HepG2 (cell line): ENCODE results near the gene TMEM229B. TPM values are rescaled to one million over a fixed set of nuclear protein-coding genes. Genes with fewer than 3 reads are reported as not detected.

Experiments used
- ATAC-seq: fragments of 200-7000 bp; cut with Tn5 transposase; 3 replicates; pipeline ENCODE4 v1.9.1; 2020; ENCODE audit warnings: mild to moderate bottlenecking, moderate library complexity
- BruUV-seq: library from RNA; stranded (reverse); fragments of 400-500 nt; replicated peaks from 2 replicates; lab custom pipeline; 2021; lab: Mats Ljungman, UMichigan
- CTCF ChIA-PET: fragments of 300-600 bp; formaldehyde crosslinking; extraction: SDS; loops from one replicate; lab custom pipeline; 2021; ENCODE audit warnings: low total read pairs, inconsistent platforms, low intra/inter-chr PET ratio; lab: Yijun Ruan, JAX
- POLR2A ChIA-PET: fragments of 350-600 bp; sonication (Branson Sonifier 250); formaldehyde crosslinking; loops from one replicate; lab custom pipeline; 2020; ENCODE audit warnings: antibody characterized with exemption, inconsistent platforms; lab: Yijun Ruan, JAX
- DNase-seq: peaks from one replicate; pipeline ENCODE4 v3.0.0-alpha.2; 2015; ENCODE audit warnings: low spot score
- FAIRE-seq: peaks from 3 replicates; lab custom pipeline; 2011; peaks lifted over from hg19 to GRCh38; lab: Jason Lieb, UNC
- H2AFZ ChIP-seq: one replicate; pipeline ENCODE4 v1.6.1; 2011; ENCODE audit warnings: low read length, inconsistent platforms
- H3K27ac ChIP-seq: fragments of 300-600 bp; 3 replicates; pipeline ENCODE4 v1.8.0; 2011; ENCODE audit warnings: mixed run types, mild to moderate bottlenecking, mixed read lengths, low read length, inconsistent platforms; ENCODE audit not compliant: insufficient read depth; ENCODE audit errors: extremely low read length
- H3K27me3 ChIP-seq, 2 experiments: fragments of 200-600 bp in 1 of 2; 2 replicates in 1 of 2; 3 replicates in 1 of 2; pipeline versions ENCODE4 v1.6.0 to v1.8.0; 2011; ENCODE audit warnings: low read length in 2 of 2, mild to moderate bottlenecking in 2 of 2, moderate library complexity in 2 of 2, inconsistent platforms in 1 of 2; ENCODE audit not compliant: insufficient read depth in 2 of 2, control insufficient read depth in 1 of 2
- H3K36me3 ChIP-seq, 2 experiments: fragments of 200-600 bp in 1 of 2; replicated peaks in 1 of 2; 2 replicates in 1 of 2; 3 replicates in 1 of 2; pipeline versions ENCODE4 v1.5.1 to v1.8.0; 2011; ENCODE audit warnings: low read length in 2 of 2, inconsistent platforms in 1 of 2; ENCODE audit not compliant: insufficient read depth in 2 of 2, control insufficient read depth in 1 of 2
- H3K4me1 ChIP-seq: 2 replicates; pipeline ENCODE4 v1.5.1; 2012; ENCODE audit warnings: low read length, inconsistent platforms; ENCODE audit not compliant: insufficient read depth
- H3K4me2 ChIP-seq: 2 replicates; pipeline ENCODE4 v1.6.0; 2011; ENCODE audit warnings: low read depth, low read length, inconsistent platforms
- H3K4me3 ChIP-seq, 3 experiments: fragments of 200-600 bp in 1 of 3; sonication (generic), shearing (Covaris generic) in 1 of 3; replicated peaks in 1 of 3; 2 replicates each; pipeline ENCODE4 v1.5.1; 2011 to 2016; ENCODE audit warnings: low read length in 3 of 3, inconsistent platforms in 2 of 3, low read depth in 2 of 3, mild to moderate bottlenecking in 2 of 3, control low read depth in 1 of 3, mixed read lengths in 1 of 3; ENCODE audit not compliant: insufficient read depth in 1 of 3
- H3K79me2 ChIP-seq: one replicate; pipeline ENCODE4 v1.6.1; 2011; ENCODE audit warnings: low read length, inconsistent platforms; ENCODE audit not compliant: insufficient read depth
- H3K9ac ChIP-seq: 2 replicates; pipeline ENCODE4 v1.6.0; 2011; ENCODE audit warnings: mild to moderate bottlenecking, low read depth, low read length, inconsistent platforms; ENCODE audit not compliant: insufficient read depth
- H3K9me3 ChIP-seq: 2 replicates; pipeline ENCODE4 v1.5.1; 2012; ENCODE audit warnings: mild to moderate bottlenecking, low read length
- H4K20me1 ChIP-seq: 2 replicates; pipeline ENCODE4 v1.6.0; 2011; ENCODE audit warnings: inconsistent platforms, mild to moderate bottlenecking, low read length, moderate library complexity; ENCODE audit not compliant: insufficient read depth
- BORCS8-MEF2B ChIP-seq: sonication (generic); formaldehyde crosslinking; IDR thresholded peaks from 2 replicates; pipeline ENCODE4 v1.8.0; 2022; ENCODE audit warnings: mild to moderate bottlenecking, missing genetic modification reagents
- CTCF ChIP-seq: sonication (generic); formaldehyde crosslinking; IDR thresholded peaks from 2 replicates; pipeline ENCODE4 v1.5.0; 2020; ENCODE audit warnings: mild to moderate bottlenecking, missing genetic modification reagents, moderate library complexity
- DNMT3B ChIP-seq: conservative IDR thresholded peaks from 2 replicates; pipeline ENCODE4 v1.6.1; 2016; ENCODE audit warnings: missing biosample characterization, control low read depth
- HNF4A ChIP-seq: sonication (generic); formaldehyde crosslinking; IDR thresholded peaks from 2 replicates; pipeline ENCODE4 v1.4.0; 2020; ENCODE audit warnings: missing genetic modification reagents
- MTA3 ChIP-seq: sonication (generic); formaldehyde crosslinking; IDR thresholded peaks from 2 replicates; pipeline ENCODE4 v1.4.0; 2020; ENCODE audit warnings: missing genetic modification reagents
- NR2F1 ChIP-seq, 2 experiments: fragments of 450-650 bp in 1 of 2; formaldehyde crosslinking in 1 of 2; IDR thresholded peaks; 2 replicates each; pipeline versions ENCODE4 v1.5.0 to v1.6.1; 2016 to 2020; ENCODE audit warnings: mild to moderate bottlenecking in 1 of 2, missing compliant biosample characterization in 1 of 2, missing genetic modification reagents in 1 of 2, moderate library complexity in 1 of 2
- RAD21 ChIP-seq: fragments of 450-650 bp; formaldehyde crosslinking; IDR thresholded peaks from 2 replicates; pipeline ENCODE4 v1.5.0; 2020; ENCODE audit warnings: mild to moderate bottlenecking
- ZFP41 ChIP-seq: sonication (generic); formaldehyde crosslinking; IDR thresholded peaks from 2 replicates; pipeline ENCODE4 v1.4.0; 2020; ENCODE audit warnings: mild to moderate bottlenecking, missing genetic modification reagents, borderline replicate concordance
- ZNF501 ChIP-seq: sonication (generic); formaldehyde crosslinking; IDR thresholded peaks from 2 replicates; pipeline ENCODE4 v1.5.1; 2020; ENCODE audit warnings: mild to moderate bottlenecking, moderate library complexity, missing genetic modification reagents
- ZNF629 ChIP-seq: sonication (generic); formaldehyde crosslinking; conservative IDR thresholded peaks from 2 replicates; pipeline ENCODE4 v1.5.0; 2020; ENCODE audit warnings: missing genetic modification reagents
- ZNF713 ChIP-seq: sonication (generic); formaldehyde crosslinking; IDR thresholded peaks from 2 replicates; pipeline ENCODE4 v1.4.0; 2020; ENCODE audit warnings: mild to moderate bottlenecking, missing genetic modification reagents
- ZNF720 ChIP-seq: sonication (generic); formaldehyde crosslinking; IDR thresholded peaks from 2 replicates; pipeline ENCODE4 v1.4.0; 2020; ENCODE audit warnings: missing genetic modification reagents
- ZNF761 ChIP-seq: sonication (generic); formaldehyde crosslinking; conservative IDR thresholded peaks from 2 replicates; pipeline ENCODE4 v1.4.0; 2020; ENCODE audit warnings: mild to moderate bottlenecking, missing genetic modification reagents
- ZUFSP ChIP-seq: sonication (generic); formaldehyde crosslinking; IDR thresholded peaks from 2 replicates; pipeline ENCODE4 v1.9.0; 2021; ENCODE audit warnings: missing genetic modification reagents, mild to moderate bottlenecking, borderline replicate concordance
- WGBS: methylation state at CpG from one replicate; pipeline ENCODE4 v1.1.6; 2017; ENCODE audit warnings: low lambda C conversion rate; 5-methylcytosine and 5-hydroxymethylcytosine counted together
- in situ Hi-C: cut with HindIII; loops from 2 replicates; pipeline ENCODE4 v1.10.0; 2017; ENCODE audit warnings: low pct_unique_long_range_greater_than_20kb; ENCODE audit not compliant: extremely low pct_ligation_motif_present
- intact Hi-C: fragments of 100-400 bp; cut with micrococcal nuclease; formaldehyde crosslinking; loops from one replicate; pipeline ENCODE4 v1.10.0; 2022; ENCODE audit not compliant: unreplicated experiment
- polyA plus RNA-seq, 8 experiments: library from polyadenylated mRNA; depleted of rRNA in 3 of 8; stranded (reverse) in 7 of 8; unstranded in 1 of 8; fragments of >200 nt; fragmentation: Illumina TruSeq in 4 of 8; extraction: Trizol in 4 of 8; gene quantifications; 2 replicates each; pipeline versions ENCODE4 v1.2.1 to v1.2.3, GENCODE V29; 2011 to 2016; ENCODE audit warnings: low read depth in 4 of 8, missing spikeins in 1 of 8, mixed read lengths in 1 of 8; ENCODE audit not compliant: insufficient read depth in 1 of 8
- total RNA-seq, 5 experiments: library from RNA; depleted of rRNA; stranded (reverse); fragments of >200 nt; fragmentation: Illumina TruSeq; extraction: Trizol; gene quantifications; 2 replicates each; pipeline ENCODE4 v1.2.3, GENCODE V29; 2016; ENCODE audit warnings: low read depth in 1 of 5

TMEM229B gene
- total and polyA plus RNA-seq, 2 of the 13 experiments (the other 11 are each of a cell fraction or from before 2014, with no cell fraction given): 0.69 to 1.1 TPM

- ChIA-PET CTCF (no interaction called here), POLR2A (interaction anchor here (1.3 kb wide), 1 partner anchor 11 kb away, joined by 4 read pairs; no protein-coding TSS in a partner anchor)
- ATAC-seq: no peak
- in situ Hi-C loops (no loop called here), intact Hi-C loops (no loop called here)
- Histone ChIP-seq H3K4me2 (no peak overlapping the region), H3K9ac (no peak overlapping the region), H3K79me2 (no peaks in the 10 kb centered on the region), H3K27ac (no peak overlapping the region), H3K36me3 (no peaks in the 10 kb centered on the region), H4K20me1 (no peaks in the 10 kb centered on the region), H2AFZ (no peak overlapping the region), H3K4me1 (peaks cover 42% of the 10 kb centered on the region), H3K27me3 (peaks cover 2 to 6% of the 10 kb centered on the region in 2 experiments; a peak in 3 of 5 replicates), H3K4me3 (no peak overlapping the region), H3K9me3 (no peaks in the 10 kb centered on the region)
- peak; percentile 71 for TF ChIP-seq ZNF629 (CRISPR knock-in tag)
- TF ChIP-seq BORCS8-MEF2B (CRISPR knock-in tag): no peak
- no peak for DNase-seq
- WGBS: 0% methylated on average over 1 of the region's 1 CpG
- FAIRE-seq: no peak
- BruUV-seq: no TSS peak
Observed at GRCh38 chr14:67438969-67439368, 49.6 kb downstream of the TMEM229B start.

GRCh38 chr14:67436006-67436866, 52.3 kb downstream of the TMEM229B start:
- Histone ChIP-seq H3K36me3 (no peaks in the 10 kb centered on the region), H3K4me1 (peaks cover 31% of the 10 kb centered on the region), H2AFZ (no peak overlapping the region), H3K27ac (no peak overlapping the region), H3K79me2 (no peaks in the 10 kb centered on the region), H3K9me3 (no peaks in the 10 kb centered on the region), H3K27me3 (peaks cover 2 to 21% of the 10 kb centered on the region in 2 experiments; a peak in 2 of 5 replicates), H4K20me1 (no peaks in the 10 kb centered on the region), H3K4me3 (no peak overlapping the region), H3K9ac (no peak overlapping the region), H3K4me2 (no peak overlapping the region; the same call in 1 of the 2 replicates)
- 34% methylated on average over 4 of the region's 10 CpGs for WGBS
- ChIA-PET CTCF (no interaction called here), POLR2A (no interaction called here)
- peak; percentile 16 for DNase-seq
- in situ Hi-C loops (no loop called here), intact Hi-C loops (loop anchor here (1.0 kb wide), 1 partner anchor 8 kb away; no protein-coding TSS in a partner anchor)
- no TSS peak for BruUV-seq
- peak; percentile 89 for ATAC-seq
- FAIRE-seq: no peak
- TF ChIP-seq ZNF720 (no peak), RAD21 (CRISPR knock-in tag) (0 out of 2 replicates have a peak, but pooled peaks have one; percentile 14), CTCF (peak; percentile 45), HNF4A (0 out of 2 replicates have a peak, but pooled peaks have one; percentile 15), ZNF761 (CRISPR knock-in tag) (no peak), NR2F1 (CRISPR knock-in tag; IDR thresholded peaks at IDR 0.05) (no peak), DNMT3B (no peak), ZFP41 (CRISPR knock-in tag) (no peak), ZUFSP (CRISPR knock-in tag) (no peak), ZNF501 (0 out of 2 replicates have a peak, but pooled peaks have one; percentile 21), MTA3 (CRISPR knock-in tag) (no peak), ZNF713 (CRISPR knock-in tag) (no peak)
